Measurements from ENCODE around the gene PTPRT. TPM values are rescaled to one million over a fixed set of nuclear protein-coding genes. Genes with fewer than 3 reads are reported as not detected.

Gene PTPRT
- total and polyA plus RNA-seq, 4 donors = 0.03 to 0.19 (median 0.18) TPM; not detected in 1

DNA sequence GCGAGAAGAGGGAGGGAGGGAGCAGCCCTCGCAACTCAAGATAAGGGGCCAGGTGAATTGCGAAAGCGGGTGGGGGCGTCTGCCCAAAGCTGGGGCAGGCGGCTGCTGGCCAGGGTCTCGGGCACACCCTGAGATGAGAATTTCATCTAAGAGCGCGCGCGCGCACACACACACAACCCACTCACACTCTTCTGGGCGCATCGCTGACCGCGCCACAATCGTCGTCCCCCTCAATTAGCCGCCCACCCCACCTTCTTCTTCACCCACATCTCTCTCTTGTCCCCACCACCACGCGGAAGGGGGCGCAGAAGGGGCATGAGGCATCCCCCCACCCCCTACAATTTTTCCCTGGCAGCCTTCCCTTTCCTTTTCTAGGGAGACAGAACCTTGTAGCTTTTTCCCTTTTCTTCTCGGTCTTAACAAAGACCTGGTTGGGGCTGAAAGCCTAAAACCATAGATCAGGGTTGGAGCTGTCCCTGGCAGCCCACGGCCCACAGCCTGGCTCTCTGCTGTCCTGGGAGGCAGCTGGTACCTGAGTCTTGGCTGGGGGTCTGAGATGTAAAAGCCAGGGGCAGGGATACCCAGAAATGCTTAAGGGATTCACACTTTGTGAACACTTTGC, 737 bp upstream of the PTPRT start:
- H3K27ac ChIP-seq (ENCODE audit: low read depth in 1 of 2, low read length in 2 of 2) = no peak overlapping the region
- no peaks in the 10 kb centered on the region for H3K4me1 ChIP-seq (ENCODE audit: control insufficient read depth in 1 of 2, insufficient read depth in 2 of 2, low read length in 2 of 2)
- H3K9me3 ChIP-seq (ENCODE audit: control insufficient read depth, low read length) = no peaks in the 10 kb centered on the region
- 32 to 34% methylated on average over 22 to 24 of the region's 24 CpGs for WGBS, 2 donors
- intact Hi-C loops (cut with DNase I) = no loop called here
- H3K27me3 ChIP-seq (ENCODE audit: control insufficient read depth in 1 of 2, insufficient read depth in 2 of 2, low read length in 1 of 2) = no peaks in the 10 kb centered on the region
- no peaks in the 10 kb centered on the region for H3K36me3 ChIP-seq (ENCODE audit: control insufficient read depth in 1 of 2, insufficient read depth in 2 of 2, low read length in 1 of 2)
- DNase-seq = no peak
- peak overlapping the region in 1 of 2 donors; percentile 12 for H3K4me3 ChIP-seq (ENCODE audit: low read length in 2 of 2)
- ATAC-seq (ENCODE audit: low FRiP score) = no peak

DNA sequence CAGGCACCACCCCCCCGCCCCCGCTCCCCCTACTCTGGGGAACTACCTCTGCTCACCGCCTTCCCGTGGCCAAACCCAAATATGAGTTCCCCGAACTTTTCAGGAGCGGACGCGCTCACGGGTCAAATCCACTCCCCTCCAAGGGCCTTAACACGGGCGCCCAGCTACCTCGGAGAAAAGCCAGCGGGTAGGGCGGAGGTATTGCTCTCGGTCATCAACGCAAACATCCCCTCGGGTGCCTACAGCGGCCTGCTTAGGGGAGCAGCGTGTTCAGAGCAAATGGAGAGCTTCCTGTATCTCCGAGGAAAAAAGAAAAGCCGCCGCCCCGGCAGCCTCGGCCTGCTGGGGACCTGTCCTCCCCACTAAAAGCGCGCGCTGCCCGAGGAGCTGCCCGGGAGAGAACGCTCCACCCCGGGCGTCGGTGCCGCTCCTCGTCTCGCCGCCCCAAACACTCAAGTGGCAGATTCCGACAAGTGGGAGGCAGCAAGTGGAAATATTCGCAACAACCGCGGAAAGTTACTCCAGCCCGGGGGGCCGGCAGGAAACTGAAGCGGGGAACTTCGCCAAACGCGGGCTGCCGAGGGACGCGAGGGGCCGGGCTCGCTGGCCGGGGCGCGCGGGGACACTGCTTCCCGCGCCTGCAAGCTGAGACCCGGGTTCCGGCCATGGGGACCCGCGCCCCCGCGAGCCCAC, 699 bp downstream of the PTPRT start:
- Histone ChIP-seq H3K4me1 (ENCODE audit: control insufficient read depth in 1 of 2, insufficient read depth in 2 of 2, low read length in 2 of 2) (no peaks in the 10 kb centered on the region), H3K27me3 (ENCODE audit: control insufficient read depth in 1 of 2, insufficient read depth in 2 of 2, low read length in 1 of 2) (no peaks in the 10 kb centered on the region), H3K36me3 (ENCODE audit: control insufficient read depth in 1 of 2, insufficient read depth in 2 of 2, low read length in 1 of 2) (no peaks in the 10 kb centered on the region), H3K9me3 (ENCODE audit: control insufficient read depth, low read length) (no peaks in the 10 kb centered on the region), H3K27ac (ENCODE audit: low read depth in 1 of 2, low read length in 2 of 2) (no peak overlapping the region), H3K4me3 (ENCODE audit: low read length in 2 of 2) (peak overlapping the region in 1 of 2 donors; percentile 12)
- ATAC-seq (ENCODE audit: low FRiP score) = no peak
- intact Hi-C loops (cut with DNase I) = loop anchor here (5.0 kb wide), 2 partner anchors 58 to 1452 kb away; no protein-coding TSS in a partner anchor
- no peak for DNase-seq
- 0 to 1% methylated on average over 62 to 64 of the region's 64 CpGs for WGBS, 2 donors

DNA sequence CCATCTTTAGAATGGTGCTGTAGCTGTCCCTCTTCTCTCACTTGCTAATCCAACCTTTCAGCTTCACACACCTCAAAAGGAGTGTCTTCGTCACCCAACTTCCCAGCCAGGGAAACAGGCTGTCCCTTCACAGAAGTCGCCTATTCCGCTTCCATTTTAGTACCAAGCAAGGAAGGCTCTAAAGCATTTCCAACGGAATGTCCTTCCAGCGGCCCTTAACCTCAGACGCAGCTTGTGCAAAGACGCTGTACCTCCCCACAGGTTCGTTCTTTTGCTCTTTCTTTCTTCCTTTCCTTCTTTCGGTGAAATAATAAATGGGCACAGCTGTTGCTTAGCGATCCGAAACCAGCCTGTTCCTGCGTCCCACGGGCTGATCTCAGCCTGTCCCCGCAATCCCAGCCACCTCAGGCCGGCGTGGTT, 1.5 kb downstream of the PTPRT start:
- H3K36me3 ChIP-seq (ENCODE audit: control insufficient read depth in 1 of 2, insufficient read depth in 2 of 2, low read length in 1 of 2) = no peaks in the 10 kb centered on the region
- intact Hi-C loops (cut with DNase I) = loop anchor here (5.0 kb wide), 2 partner anchors 59 to 1451 kb away; no protein-coding TSS in a partner anchor
- H3K4me3 ChIP-seq (ENCODE audit: low read length in 2 of 2) = peak overlapping the region; percentile 8 to 21
- H3K4me1 ChIP-seq (ENCODE audit: control insufficient read depth in 1 of 2, insufficient read depth in 2 of 2, low read length in 2 of 2) = no peaks in the 10 kb centered on the region
- no peak overlapping the region for H3K27ac ChIP-seq (ENCODE audit: low read depth in 1 of 2, low read length in 2 of 2)
- no peaks in the 10 kb centered on the region for H3K27me3 ChIP-seq (ENCODE audit: control insufficient read depth in 1 of 2, insufficient read depth in 2 of 2, low read length in 1 of 2)
- no peaks in the 10 kb centered on the region for H3K9me3 ChIP-seq (ENCODE audit: control insufficient read depth, low read length)
- no peak for ATAC-seq (ENCODE audit: low FRiP score)
- WGBS, 2 donors = 1% methylated on average over 16 of the region's 16 CpGs
- no peak for DNase-seq

DNA sequence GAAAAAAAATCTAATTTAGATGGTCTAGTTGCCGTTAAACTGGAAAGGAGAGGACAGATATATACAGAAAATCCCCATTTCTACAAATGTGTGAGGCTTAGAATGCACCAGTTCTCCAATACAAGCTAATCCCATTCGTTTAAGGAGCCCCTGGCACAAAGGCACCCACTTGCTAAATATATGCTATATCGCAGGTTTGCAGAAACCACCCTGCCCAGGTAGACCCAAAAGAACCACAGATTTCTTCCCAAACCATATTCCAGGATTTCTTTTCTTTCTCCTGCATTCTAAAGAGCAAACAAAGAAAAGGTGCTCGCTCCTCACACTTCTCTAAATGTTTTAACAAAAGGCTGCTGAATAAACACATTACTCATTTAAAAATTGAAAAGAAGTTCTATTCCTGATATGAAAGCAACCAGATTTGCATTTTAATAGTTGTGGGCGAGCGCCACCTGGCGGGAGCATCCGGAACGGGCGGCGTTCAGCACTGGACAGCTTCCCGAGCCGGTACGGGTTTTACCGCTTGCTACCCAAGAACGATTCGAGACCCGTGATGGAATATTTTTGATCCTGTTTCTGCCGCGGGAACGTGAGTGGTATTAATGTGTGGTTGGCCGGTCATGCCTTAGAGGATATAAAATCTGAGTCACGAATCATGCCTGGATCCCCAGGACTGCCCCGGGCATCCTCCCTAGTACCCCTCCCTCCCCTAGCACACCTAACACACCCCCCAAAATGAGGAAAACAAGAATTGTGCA, 2.1 kb downstream of the PTPRT start:
- WGBS, 2 donors = 8% methylated on average over 24 of the region's 24 CpGs
- H3K4me3 ChIP-seq (ENCODE audit: low read length in 2 of 2) = peak overlapping the region; percentile 8 to 21
- ATAC-seq (ENCODE audit: low FRiP score) (peak; percentile 74), DNase-seq (peak; percentile 70 to 89)
- no peaks in the 10 kb centered on the region for H3K9me3 ChIP-seq (ENCODE audit: control insufficient read depth, low read length)
- H3K27me3 ChIP-seq (ENCODE audit: control insufficient read depth in 1 of 2, insufficient read depth in 2 of 2, low read length in 1 of 2) = no peaks in the 10 kb centered on the region
- H3K27ac ChIP-seq (ENCODE audit: low read depth in 1 of 2, low read length in 2 of 2) = no peak overlapping the region
- intact Hi-C loops (cut with DNase I) = loop anchor here (2.0 to 5.0 kb wide), 3 partner anchors 55 to 1450 kb away; no protein-coding TSS in a partner anchor
- no peaks in the 10 kb centered on the region for H3K4me1 ChIP-seq (ENCODE audit: control insufficient read depth in 1 of 2, insufficient read depth in 2 of 2, low read length in 2 of 2)
- H3K36me3 ChIP-seq (ENCODE audit: control insufficient read depth in 1 of 2, insufficient read depth in 2 of 2, low read length in 1 of 2) = no peaks in the 10 kb centered on the region

DNA sequence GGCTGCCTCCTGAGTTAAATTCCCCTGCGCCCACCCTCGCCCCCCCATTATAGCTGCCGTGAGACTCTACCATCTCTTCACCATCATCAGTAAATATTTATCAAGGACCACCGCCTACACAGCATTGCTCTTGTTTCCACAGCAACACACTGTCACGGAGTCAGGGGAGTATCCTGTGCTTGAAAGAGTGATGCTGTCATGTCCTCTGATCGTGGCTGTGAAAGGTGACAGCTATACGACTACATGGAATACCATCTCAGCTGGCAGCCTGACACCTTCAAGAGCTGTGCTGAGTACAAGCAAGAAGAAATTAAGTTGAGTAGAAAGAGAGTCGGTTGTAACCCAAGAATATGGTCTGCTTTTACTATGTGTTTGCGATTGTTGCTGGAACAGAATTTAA, 3.4 kb downstream of the PTPRT start:
- Histone ChIP-seq H3K4me3 (ENCODE audit: low read length in 2 of 2) (no peak overlapping the region), H3K4me1 (ENCODE audit: control insufficient read depth in 1 of 2, insufficient read depth in 2 of 2, low read length in 2 of 2) (no peaks in the 10 kb centered on the region), H3K36me3 (ENCODE audit: control insufficient read depth in 1 of 2, insufficient read depth in 2 of 2, low read length in 1 of 2) (no peaks in the 10 kb centered on the region), H3K27ac (ENCODE audit: low read depth in 1 of 2, low read length in 2 of 2) (no peak overlapping the region), H3K27me3 (ENCODE audit: control insufficient read depth in 1 of 2, insufficient read depth in 2 of 2, low read length in 1 of 2) (no peaks in the 10 kb centered on the region), H3K9me3 (ENCODE audit: control insufficient read depth, low read length) (no peaks in the 10 kb centered on the region)
- ATAC-seq (ENCODE audit: low FRiP score) (no peak), DNase-seq (no peak)
- intact Hi-C loops (cut with DNase I) = loop anchor here (2.0 to 5.0 kb wide), 3 partner anchors 56 to 1449 kb away; no protein-coding TSS in a partner anchor
- WGBS, 2 donors = 83 to 85% methylated on average over 9 of the region's 9 CpGs

DNA sequence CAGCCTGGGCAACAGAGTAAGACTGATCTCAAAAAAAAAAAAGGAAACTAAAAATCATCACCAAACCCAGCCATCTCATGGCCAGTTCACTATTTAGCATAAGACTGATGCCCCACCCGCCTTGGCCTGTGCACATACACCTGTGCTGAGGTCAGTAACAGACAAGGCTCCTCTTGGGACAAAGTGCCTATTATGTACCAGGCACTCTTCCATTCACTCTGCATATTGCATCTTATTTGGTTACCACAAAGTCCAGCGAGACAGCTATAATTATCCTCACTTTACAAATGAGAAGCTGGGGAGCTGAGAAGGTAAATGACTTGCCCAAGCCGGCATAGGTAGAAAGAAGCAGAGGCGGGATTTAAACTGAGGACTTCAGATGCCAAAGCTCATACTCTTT, 3.8 kb downstream of the PTPRT start:
- Histone ChIP-seq H3K9me3 (ENCODE audit: control insufficient read depth, low read length) (no peaks in the 10 kb centered on the region), H3K27me3 (ENCODE audit: control insufficient read depth in 1 of 2, insufficient read depth in 2 of 2, low read length in 1 of 2) (no peaks in the 10 kb centered on the region), H3K27ac (ENCODE audit: low read depth in 1 of 2, low read length in 2 of 2) (no peak overlapping the region), H3K4me3 (ENCODE audit: low read length in 2 of 2) (no peak overlapping the region), H3K4me1 (ENCODE audit: control insufficient read depth in 1 of 2, insufficient read depth in 2 of 2, low read length in 2 of 2) (no peaks in the 10 kb centered on the region), H3K36me3 (ENCODE audit: control insufficient read depth in 1 of 2, insufficient read depth in 2 of 2, low read length in 1 of 2) (no peaks in the 10 kb centered on the region)
- DNase-seq (no peak), ATAC-seq (ENCODE audit: low FRiP score) (no peak)
- intact Hi-C loops (cut with DNase I) = loop anchor here (2.0 to 5.0 kb wide), 3 partner anchors 57 to 1449 kb away; no protein-coding TSS in a partner anchor
- WGBS, 2 donors = 90 to 92% methylated on average over 4 of the region's 4 CpGs

DNA sequence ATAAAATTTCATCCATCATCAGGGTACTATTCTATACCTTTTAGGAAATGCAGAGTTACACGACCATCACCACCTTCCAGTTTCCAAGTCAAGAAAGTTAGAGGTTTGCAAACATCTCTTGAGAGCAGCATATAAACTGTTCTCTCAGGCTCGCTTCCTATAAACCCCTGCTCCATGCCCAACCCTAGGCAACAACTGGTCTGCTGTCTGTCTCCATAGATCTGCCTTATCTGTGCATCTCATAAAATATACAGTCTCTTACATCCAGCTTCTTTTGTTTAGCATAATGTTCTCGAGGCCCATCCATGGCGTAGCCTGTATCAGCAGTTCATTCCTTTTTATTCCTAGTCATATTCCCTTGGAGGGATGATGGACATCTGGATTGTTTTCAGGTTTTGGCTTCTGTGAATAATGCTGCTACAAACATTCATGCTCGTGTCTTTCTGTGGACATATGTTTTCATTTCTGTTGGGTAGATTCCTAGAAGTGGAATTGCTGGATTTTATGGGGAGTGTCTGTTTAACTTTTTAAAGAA, 6.1 kb downstream of the PTPRT start:
- no peaks in the 10 kb centered on the region for H3K36me3 ChIP-seq (ENCODE audit: control insufficient read depth in 1 of 2, insufficient read depth in 2 of 2, low read length in 1 of 2)
- H3K4me3 ChIP-seq (ENCODE audit: low read length in 2 of 2) = no peak overlapping the region
- H3K27ac ChIP-seq (ENCODE audit: low read depth in 1 of 2, low read length in 2 of 2) = no peak overlapping the region
- 26 to 41% methylated on average over 5 of the region's 5 CpGs for WGBS, 2 donors
- ATAC-seq (ENCODE audit: low FRiP score) (no peak), DNase-seq (no peak)
- intact Hi-C loops (cut with DNase I) = no loop called here
- H3K4me1 ChIP-seq (ENCODE audit: control insufficient read depth in 1 of 2, insufficient read depth in 2 of 2, low read length in 2 of 2) = no peaks in the 10 kb centered on the region
- no peaks in the 10 kb centered on the region for H3K9me3 ChIP-seq (ENCODE audit: control insufficient read depth, low read length)
- no peaks in the 10 kb centered on the region for H3K27me3 ChIP-seq (ENCODE audit: control insufficient read depth in 1 of 2, insufficient read depth in 2 of 2, low read length in 1 of 2)

DNA sequence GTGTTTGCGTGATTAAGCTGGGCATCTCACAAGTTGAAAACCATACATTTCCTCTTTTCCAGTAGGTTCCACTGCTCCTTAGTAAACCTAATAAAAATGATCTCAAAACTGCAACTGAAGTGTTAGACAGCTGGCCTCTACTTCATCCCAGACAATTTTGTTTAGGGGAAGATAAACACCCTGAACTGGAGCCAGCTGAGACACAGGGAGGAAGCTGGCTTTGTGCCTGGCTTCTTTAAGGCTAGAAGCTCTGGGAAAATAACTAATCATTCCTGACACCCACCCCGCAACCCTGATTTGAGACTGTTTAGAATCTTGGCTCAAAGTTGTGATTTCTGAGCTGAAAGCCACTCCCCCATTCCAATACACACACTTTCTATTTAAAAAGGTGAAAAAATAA, 11.6 kb downstream of the PTPRT start:
- DNase-seq = no peak
- 34 to 41% methylated on average over 2 of the region's 2 CpGs for WGBS, 2 donors
- intact Hi-C loops (cut with DNase I) = no loop called here
- no peak for ATAC-seq (ENCODE audit: low FRiP score)
- no peak overlapping the region for H3K27ac ChIP-seq (ENCODE audit: low read depth in 1 of 2, low read length in 2 of 2)
- H3K4me3 ChIP-seq (ENCODE audit: low read length in 2 of 2) = no peak overlapping the region
- H3K4me1 ChIP-seq (ENCODE audit: control insufficient read depth in 1 of 2, insufficient read depth in 2 of 2, low read length in 2 of 2) = no peaks in the 10 kb centered on the region
- H3K27me3 ChIP-seq (ENCODE audit: control insufficient read depth in 1 of 2, insufficient read depth in 2 of 2, low read length in 1 of 2) = no peaks in the 10 kb centered on the region
- H3K9me3 ChIP-seq (ENCODE audit: control insufficient read depth, low read length) = no peaks in the 10 kb centered on the region
- no peaks in the 10 kb centered on the region for H3K36me3 ChIP-seq (ENCODE audit: control insufficient read depth in 1 of 2, insufficient read depth in 2 of 2, low read length in 1 of 2)

All from aorta (tissue), 5 donors.